PC-9 (cell line): ENCODE measurements around the gene TADA3. TPM values are rescaled to one million over a fixed set of nuclear protein-coding genes. Genes with fewer than 3 reads are reported as not detected.
A peak's percentile ranks its signal among the peaks of the same experiment; 100 is the strongest.

Source experiments
- BruUV-seq: library from RNA; stranded (reverse); fragments of 400-500 nt; replicated peaks from 2 replicates; lab custom pipeline; 2021; lab: Mats Ljungman, UMichigan
- CTCF ChIA-PET: fragments of 300-600 bp; sonication (Branson Sonifier 250); formaldehyde crosslinking; loops from one replicate; lab custom pipeline; 2022; ENCODE audit warnings: antibody characterized with exemption; lab: Charles Lee
- POLR2A ChIA-PET: fragments of 300-600 bp; sonication (Branson Sonifier 250); formaldehyde crosslinking; loops from one replicate; lab custom pipeline; 2022; ENCODE audit warnings: antibody characterized with exemption; ENCODE audit not compliant: unreplicated experiment; lab: Charles Lee
- DNase-seq, 2 experiments: peaks; one replicate each; pipeline versions ENCODE4 v3.0.0 to v3.0.0-alpha.2; 2015 to 2022; ENCODE audit warnings: mixed read lengths in 1 of 2
- H2AFZ ChIP-seq: fragments of 200-600 bp; sonication (generic); 2 replicates; pipeline ENCODE4 v1.8.1; 2017; ENCODE audit warnings: antibody characterized with exemption
- H3F3A ChIP-seq: fragments of 200-600 bp; sonication (generic); 2 replicates; pipeline ENCODE4 v1.8.1; 2017; ENCODE audit warnings: antibody characterized with exemption, mild to moderate bottlenecking, low read depth; ENCODE audit not compliant: insufficient read depth
- H3K27ac ChIP-seq: fragments of 200-600 bp; sonication (generic); 2 replicates; pipeline ENCODE4 v1.6.1; 2016; ENCODE audit warnings: mixed run types
- H3K27me3 ChIP-seq: fragments of 200-600 bp; sonication (generic); 2 replicates; pipeline ENCODE4 v1.6.1; 2016; ENCODE audit warnings: low read depth, mixed run types; ENCODE audit not compliant: insufficient read depth
- H3K36me3 ChIP-seq: fragments of 200-600 bp; sonication (generic); 2 replicates; pipeline ENCODE4 v1.6.1; 2016; ENCODE audit warnings: low read depth, mixed run types
- H3K4me1 ChIP-seq: fragments of 200-600 bp; sonication (generic); replicated peaks from 2 replicates; pipeline ENCODE4 v1.6.1; 2016; ENCODE audit warnings: mixed run types; ENCODE audit not compliant: insufficient read depth
- H3K4me2 ChIP-seq: fragments of 200-600 bp; sonication (generic); 2 replicates; pipeline ENCODE4 v1.6.1; 2017; ENCODE audit warnings: mixed run types
- H3K4me3 ChIP-seq: fragments of 200-600 bp; sonication (generic); 2 replicates; pipeline ENCODE4 v1.6.1; 2016; ENCODE audit warnings: mixed run types
- H3K79me2 ChIP-seq: fragments of 200-600 bp; sonication (generic); 2 replicates; pipeline ENCODE4 v1.6.1; 2017; ENCODE audit warnings: low read depth, mixed run types
- H3K9me2 ChIP-seq: fragments of 200-600 bp; sonication (generic); 2 replicates; pipeline ENCODE4 v1.8.1; 2017; ENCODE audit warnings: mild to moderate bottlenecking; ENCODE audit not compliant: insufficient read depth
- H3K9me3 ChIP-seq: fragments of 200-600 bp; sonication (generic); 2 replicates; pipeline ENCODE4 v1.8.1; 2016; ENCODE audit warnings: low read depth; ENCODE audit not compliant: insufficient read depth
- H4K20me1 ChIP-seq: fragments of 200-600 bp; sonication (generic); 2 replicates; pipeline ENCODE4 v1.8.1; 2017; ENCODE audit not compliant: insufficient read depth
- EZH2 ChIP-seq: fragments of 200-600 bp; sonication (generic); IDR thresholded peaks from 2 replicates; pipeline ENCODE4 v1.8.0; 2017; ENCODE audit warnings: antibody characterized with exemption, low read depth
- intact Hi-C: fragments of 100-400 bp; cut with micrococcal nuclease; formaldehyde crosslinking; loops from one replicate; pipeline ENCODE4 v1.10.0; 2022; ENCODE audit not compliant: unreplicated experiment
- total RNA-seq: library from RNA; stranded (reverse); gene quantifications from 2 replicates; pipeline ENCODE4 v1.2.3, GENCODE V29; 2021
- TF ChIP-seq, protein P1 (sequence below): fragments of 200-600 bp; sonication (generic); conservative IDR thresholded peaks from 2 replicates; pipeline ENCODE4 v1.6.1; 2017; ENCODE audit warnings: mixed run types, antibody characterized with exemption, mild to moderate bottlenecking, moderate library complexity

TADA3 gene
- total RNA-seq, 1 experiment from 2014 or later: 72.4 TPM

DNA sequence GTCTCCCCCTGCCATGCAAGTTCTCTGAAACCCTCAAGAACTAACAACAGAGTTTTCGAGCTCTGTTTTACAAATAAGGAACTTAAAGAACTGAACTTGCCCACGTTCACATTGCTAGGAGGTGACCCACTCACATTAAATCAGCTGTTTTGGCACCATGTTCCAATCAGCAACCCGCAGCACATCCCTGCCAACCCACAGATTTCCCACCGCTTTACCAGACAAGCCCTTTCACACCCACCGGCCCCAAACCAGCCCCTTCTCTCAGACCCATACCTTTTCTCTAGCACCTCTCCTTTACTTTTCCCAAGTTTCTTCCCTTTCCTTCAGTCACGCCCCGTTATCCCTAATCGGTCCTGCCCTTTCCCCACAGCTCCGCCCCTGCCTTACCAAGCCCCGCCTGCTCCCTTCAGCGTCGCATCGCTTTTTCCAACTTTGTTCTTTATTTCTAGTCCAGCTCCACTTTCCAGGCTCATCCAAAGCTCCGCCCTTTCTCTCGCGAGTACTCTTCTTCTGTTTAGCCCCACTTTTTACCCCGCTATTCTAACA lies 61.5 kb downstream of the TADA3 start:
- Histone ChIP-seq H3K79me2 (peaks cover 29% of the 10 kb centered on the region), H3K4me1 (peaks cover 19% of the 10 kb centered on the region), H2AFZ (peak overlapping the region; percentile 88), H3K36me3 (peaks cover 6% of the 10 kb centered on the region; the same call in 1 of the 2 replicates), H3F3A (peaks cover 9% of the 10 kb centered on the region; the same call in 1 of the 2 replicates), H3K4me3 (peak overlapping the region; percentile 62), H3K4me2 (peak overlapping the region; percentile 79), H3K27me3 (no peaks in the 10 kb centered on the region), H4K20me1 (peaks cover 26% of the 10 kb centered on the region; the same call in 1 of the 2 replicates), H3K27ac (no peak overlapping the region), H3K9me3 (no peaks in the 10 kb centered on the region), H3K9me2 (no peaks in the 10 kb centered on the region)
- no TSS peak for BruUV-seq
- intact Hi-C loops: loop anchor here (1.0 to 5.0 kb wide), 3 partner anchors 19 to 228 kb away; partner anchors contain the start of genes ARPC4, OGG1 and TADA3
- ChIA-PET CTCF (interaction anchor here (0.6 to 0.7 kb wide), 2 partner anchors 15 to 140 kb away, joined by 3 to 4 read pairs; no protein-coding TSS in a partner anchor), POLR2A (interaction anchor here (0.6 to 0.7 kb wide), 3 partner anchors 182 to 880 kb away, joined by 3 to 13 read pairs (median 5); no protein-coding TSS in a partner anchor)
- TF ChIP-seq EZH2: no peak
- TF ChIP-seq, protein P1, sequence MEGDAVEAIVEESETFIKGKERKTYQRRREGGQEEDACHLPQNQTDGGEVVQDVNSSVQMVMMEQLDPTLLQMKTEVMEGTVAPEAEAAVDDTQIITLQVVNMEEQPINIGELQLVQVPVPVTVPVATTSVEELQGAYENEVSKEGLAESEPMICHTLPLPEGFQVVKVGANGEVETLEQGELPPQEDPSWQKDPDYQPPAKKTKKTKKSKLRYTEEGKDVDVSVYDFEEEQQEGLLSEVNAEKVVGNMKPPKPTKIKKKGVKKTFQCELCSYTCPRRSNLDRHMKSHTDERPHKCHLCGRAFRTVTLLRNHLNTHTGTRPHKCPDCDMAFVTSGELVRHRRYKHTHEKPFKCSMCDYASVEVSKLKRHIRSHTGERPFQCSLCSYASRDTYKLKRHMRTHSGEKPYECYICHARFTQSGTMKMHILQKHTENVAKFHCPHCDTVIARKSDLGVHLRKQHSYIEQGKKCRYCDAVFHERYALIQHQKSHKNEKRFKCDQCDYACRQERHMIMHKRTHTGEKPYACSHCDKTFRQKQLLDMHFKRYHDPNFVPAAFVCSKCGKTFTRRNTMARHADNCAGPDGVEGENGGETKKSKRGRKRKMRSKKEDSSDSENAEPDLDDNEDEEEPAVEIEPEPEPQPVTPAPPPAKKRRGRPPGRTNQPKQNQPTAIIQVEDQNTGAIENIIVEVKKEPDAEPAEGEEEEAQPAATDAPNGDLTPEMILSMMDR: no peak
- no peak for DNase-seq

Other genes with a start within 250 kb of the TADA3 start
- gene LHFPL4, start 238.7 kb downstream of the TADA3 start, total RNA-seq: not detected in 2 replicates
- gene MTMR14, start 143.0 kb downstream of the TADA3 start, total RNA-seq: 39.4 and 42.1 TPM in 2 replicates
- not detected in 2 replicates for gene CPNE9, start 88.6 kb downstream of the TADA3 start, total RNA-seq
- 15.9 and 18.3 TPM in 2 replicates for gene BRPF1, start 60.7 kb downstream of the TADA3 start, total RNA-seq
- gene OGG1, start 42.5 kb downstream of the TADA3 start, total RNA-seq: 22.1 and 24.3 TPM in 2 replicates
- 2.0 and 3.1 TPM in 2 replicates for gene CAMK1, start 22.5 kb downstream of the TADA3 start, total RNA-seq
- gene ARPC4, start 609 bp upstream of the TADA3 start, total RNA-seq: 114 and 127 TPM in 2 replicates
- 21.7 and 35.8 TPM in 2 replicates for gene TTLL3, start 17.8 kb upstream of the TADA3 start, total RNA-seq
- 53.2 and 57.7 TPM in 2 replicates for gene RPUSD3, start 51.5 kb upstream of the TADA3 start, total RNA-seq
- gene CIDEC, start 87.8 kb upstream of the TADA3 start, total RNA-seq: 0.37 TPM in 1 of 2 replicates, not detected in the other
- 46.7 and 52.4 TPM in 2 replicates for gene JAGN1, start 98.1 kb upstream of the TADA3 start, total RNA-seq
- 22.7 and 23.8 TPM in 2 replicates for gene IL17RE, start 110.4 kb upstream of the TADA3 start, total RNA-seq
- gene IL17RC, start 124.6 kb upstream of the TADA3 start, total RNA-seq: 45.0 and 54.6 TPM in 2 replicates
- gene CRELD1, start 141.4 kb upstream of the TADA3 start, total RNA-seq: 30.7 TPM in 2 replicates
- gene PRRT3, start 159.9 kb upstream of the TADA3 start, total RNA-seq: 0.90 and 0.93 TPM in 2 replicates
- gene EMC3, start 194.4 kb upstream of the TADA3 start, total RNA-seq: 36.1 and 57.5 TPM in 2 replicates
- gene FANCD2, start 234.0 kb upstream of the TADA3 start, total RNA-seq: 35.7 and 52.2 TPM in 2 replicates